Effector memory CD4-positive, alpha-beta T cell (primary cell): ENCODE results near the gene NUCB2.

Source experiments
- DNase-seq, 3 donors: peaks; one replicate each; pipeline ENCODE4 v3.0.0-alpha.2; 2020
- H3K27ac ChIP-seq: 2 replicates; pipeline ENCODE4 v1.7.0; 2013; ENCODE audit warnings: mild to moderate bottlenecking, low read length, moderate library complexity; ENCODE audit not compliant: insufficient read depth, poor library complexity, severe bottlenecking
- H3K27me3 ChIP-seq: replicated peaks from 2 replicates; pipeline ENCODE4 v1.7.0; 2013; ENCODE audit warnings: mild to moderate bottlenecking, low read length; ENCODE audit not compliant: insufficient read depth, control insufficient read depth, poor library complexity, severe bottlenecking
- H3K36me3 ChIP-seq: 2 replicates; pipeline ENCODE4 v1.7.0; 2013; ENCODE audit warnings: mild to moderate bottlenecking, low read length, moderate library complexity; ENCODE audit not compliant: control insufficient read depth, insufficient read depth
- H3K4me1 ChIP-seq: 2 replicates; pipeline ENCODE4 v1.7.0; 2013; ENCODE audit warnings: low read length, mild to moderate bottlenecking; ENCODE audit not compliant: control insufficient read depth, insufficient read depth, poor library complexity, severe bottlenecking
- H3K4me3 ChIP-seq: 2 replicates; pipeline ENCODE4 v1.7.0; 2013; ENCODE audit warnings: low read length, low read depth, mild to moderate bottlenecking; ENCODE audit not compliant: insufficient read depth, poor library complexity, severe bottlenecking
- H3K9me3 ChIP-seq: 2 replicates; pipeline ENCODE4 v1.7.0; 2013; ENCODE audit warnings: mild to moderate bottlenecking, low read length, moderate library complexity; ENCODE audit not compliant: control insufficient read depth

Gene NUCB2

GRCh38 chr11:17328871-17329494 lies 52.4 kb downstream of the NUCB2 start:
- H3K9me3 ChIP-seq, result no peaks in the 10 kb centered on the region
- H3K4me1 ChIP-seq, result no peaks in the 10 kb centered on the region
- no peaks in the 10 kb centered on the region for H3K27me3 ChIP-seq
- H3K4me3 ChIP-seq, result no peak overlapping the region
- H3K36me3 ChIP-seq, result peaks cover 6% of the 10 kb centered on the region
- H3K27ac ChIP-seq, result no peak overlapping the region
- no peak for DNase-seq

DNA sequence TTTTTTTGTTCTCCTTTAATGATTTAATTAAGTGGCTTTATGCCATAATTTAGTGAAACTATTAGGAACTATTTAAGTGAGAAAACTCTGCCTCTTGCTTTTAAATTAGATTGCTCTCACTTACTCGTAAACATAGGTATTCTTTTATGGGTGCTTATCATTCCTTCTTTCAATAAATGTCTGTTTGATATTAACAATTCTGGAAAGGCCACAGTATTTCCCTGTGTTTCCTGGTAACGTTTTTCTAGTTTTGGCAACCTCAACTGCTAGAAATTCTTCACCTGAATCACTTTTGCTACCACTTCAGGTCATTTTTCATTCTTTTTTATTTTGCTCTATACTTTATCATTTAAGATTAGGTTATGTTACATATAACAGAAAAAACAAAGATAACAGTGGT lies 55.1 kb downstream of the NUCB2 start:
- Histone ChIP-seq H3K9me3 (no peaks in the 10 kb centered on the region), H3K27ac (no peak overlapping the region), H3K36me3 (peaks cover 6% of the 10 kb centered on the region), H3K4me3 (no peak overlapping the region), H3K4me1 (no peaks in the 10 kb centered on the region), H3K27me3 (no peaks in the 10 kb centered on the region)
- no peak for DNase-seq

DNA sequence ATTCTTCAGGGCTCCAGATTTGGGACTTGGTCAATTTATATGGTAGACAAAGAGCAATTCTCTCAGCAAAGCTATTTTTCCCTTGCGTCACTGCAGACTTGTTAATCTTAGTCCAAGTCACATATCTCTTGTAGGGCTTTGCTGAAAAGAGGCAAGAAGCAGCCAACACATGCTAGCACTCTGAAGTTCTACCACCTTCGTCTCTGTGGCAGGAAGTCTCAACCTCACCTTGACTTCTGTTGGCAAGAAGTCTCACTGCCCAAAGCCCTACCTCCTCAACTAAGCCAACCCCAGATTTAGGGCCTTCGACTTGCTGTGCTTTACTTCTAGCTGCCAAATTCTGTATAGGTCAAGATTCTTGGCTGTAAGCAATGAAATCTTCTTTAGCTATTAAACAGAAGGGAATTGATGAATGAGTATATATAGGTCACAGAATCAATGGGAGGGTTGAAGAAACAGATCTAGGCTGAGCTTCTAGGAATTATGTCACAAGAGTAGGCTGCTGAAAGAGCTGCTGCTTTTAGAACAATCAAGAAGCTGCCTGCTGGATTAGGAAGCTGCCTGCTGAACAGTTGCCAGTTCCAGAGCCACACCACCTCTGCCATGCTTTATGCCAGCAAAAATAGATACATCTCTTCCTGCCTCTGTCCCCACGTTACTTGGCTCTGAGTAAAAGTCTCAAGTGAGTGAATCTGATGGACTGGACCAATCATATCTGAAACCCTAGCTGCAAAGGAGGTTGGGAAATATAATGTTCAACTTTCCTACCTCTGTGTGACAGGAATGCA lies 57.5 kb downstream of the NUCB2 start:
- Histone ChIP-seq H3K27ac (no peak overlapping the region), H3K9me3 (no peaks in the 10 kb centered on the region), H3K4me1 (no peaks in the 10 kb centered on the region), H3K27me3 (no peaks in the 10 kb centered on the region), H3K4me3 (no peak overlapping the region), H3K36me3 (peaks cover 6% of the 10 kb centered on the region)
- no peak for DNase-seq

- DNase-seq, result no peak
- no peak overlapping the region for H3K27ac ChIP-seq
- no peak overlapping the region for H3K4me3 ChIP-seq
- H3K27me3 ChIP-seq, result no peaks in the 10 kb centered on the region
- no peaks in the 10 kb centered on the region for H3K4me1 ChIP-seq
- no peaks in the 10 kb centered on the region for H3K9me3 ChIP-seq
- no peaks in the 10 kb centered on the region for H3K36me3 ChIP-seq
Observed at GRCh38 chr11:17343257-17343656, 66.7 kb downstream of the NUCB2 start.

DNA sequence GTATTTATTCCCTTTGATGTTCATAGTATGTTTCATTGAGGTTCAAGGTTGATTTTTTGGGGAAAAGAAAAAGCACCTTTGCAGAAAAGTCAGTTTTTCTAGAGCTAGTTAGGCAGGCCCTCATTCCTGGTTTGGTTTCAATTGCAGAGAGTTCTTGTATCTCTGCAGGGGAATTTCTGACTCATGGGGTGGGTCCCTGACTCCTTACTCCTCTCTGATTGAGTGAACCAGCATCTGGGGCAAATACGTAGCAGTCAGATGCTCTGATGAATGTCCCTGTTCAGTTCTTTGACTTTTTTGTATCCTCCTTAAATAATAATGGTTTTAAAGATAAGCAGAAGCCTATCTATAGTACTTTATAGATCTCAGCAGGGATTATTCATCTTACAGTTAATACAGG lies 67.4 kb downstream of the NUCB2 start:
- Histone ChIP-seq H3K9me3 (no peaks in the 10 kb centered on the region), H3K36me3 (no peaks in the 10 kb centered on the region), H3K4me1 (no peaks in the 10 kb centered on the region), H3K4me3 (no peak overlapping the region), H3K27me3 (no peaks in the 10 kb centered on the region), H3K27ac (no peak overlapping the region)
- DNase-seq, result no peak

GRCh38 chr11:17347676-17348075 lies 71.1 kb downstream of the NUCB2 start:
- Histone ChIP-seq H3K27me3 (no peaks in the 10 kb centered on the region), H3K36me3 (no peaks in the 10 kb centered on the region), H3K27ac (no peak overlapping the region), H3K4me3 (no peak overlapping the region), H3K4me1 (peaks cover 10% of the 10 kb centered on the region), H3K9me3 (no peaks in the 10 kb centered on the region)
- no peak for DNase-seq

- Histone ChIP-seq H3K27me3 (no peaks in the 10 kb centered on the region), H3K36me3 (no peaks in the 10 kb centered on the region), H3K4me1 (peaks cover 28% of the 10 kb centered on the region), H3K4me3 (no peak overlapping the region), H3K27ac (no peak overlapping the region), H3K9me3 (no peaks in the 10 kb centered on the region)
- no peak for DNase-seq
Observed at GRCh38 chr11:17350455-17351171, 74.1 kb downstream of the NUCB2 start.

GRCh38 chr11:17351172-17351509 lies 74.6 kb downstream of the NUCB2 start:
- no peak for DNase-seq
- Histone ChIP-seq H3K27ac (no peak overlapping the region), H3K4me1 (peaks cover 28% of the 10 kb centered on the region), H3K9me3 (no peaks in the 10 kb centered on the region), H3K27me3 (no peaks in the 10 kb centered on the region), H3K4me3 (peak overlapping the region; percentile 73), H3K36me3 (no peaks in the 10 kb centered on the region)

GRCh38 chr11:17351510-17352176 lies 75.1 kb downstream of the NUCB2 start, which contains the start of gene NCR3LG1:
Gene NCR3LG1, plus strand, starts transcription at chr11:17351800. Its CDS starts 170 bp downstream, at chr11:17351970.
- peaks cover 28% of the 10 kb centered on the region for H3K4me1 ChIP-seq
- H3K27me3 ChIP-seq, result no peaks in the 10 kb centered on the region
- H3K9me3 ChIP-seq, result no peaks in the 10 kb centered on the region
- no peak within 1 kb of the TSS for H3K27ac ChIP-seq
- DNase-seq, result peak; percentile 58 to 65 (median 58)
- peak within 1 kb of the TSS; percentile 73 for H3K4me3 ChIP-seq
- no peaks in the 10 kb centered on the region for H3K36me3 ChIP-seq
